Fibroblast of peridontal ligament (primary cell): ENCODE measurements around the gene PTCRA.

Source experiments
- DNase-seq: peaks from one replicate; pipeline ENCODE4 v3.0.0-alpha.2; 2010; ENCODE audit errors: extremely low read depth

The PTCRA gene

DNA sequence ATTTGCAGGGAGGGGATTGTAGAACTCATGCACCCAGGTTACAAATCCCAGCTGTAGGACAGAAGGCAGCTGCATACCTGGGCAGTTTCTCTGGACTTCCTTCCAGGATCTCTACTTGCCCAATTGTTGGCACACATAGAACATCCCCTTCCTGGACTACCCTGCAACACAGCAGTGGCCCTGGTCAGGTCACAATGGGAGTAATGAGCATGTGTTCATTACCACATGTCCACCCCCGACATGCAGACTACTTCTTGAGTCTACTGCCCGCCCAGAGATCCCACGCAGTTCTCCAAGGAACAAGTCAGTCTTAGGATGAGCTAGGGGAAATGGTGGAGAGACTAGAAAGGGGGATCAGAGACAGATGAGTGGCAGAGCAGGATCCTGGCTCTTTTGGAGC is 58.1 kb downstream of the PTCRA start:
- no peak for DNase-seq

DNA sequence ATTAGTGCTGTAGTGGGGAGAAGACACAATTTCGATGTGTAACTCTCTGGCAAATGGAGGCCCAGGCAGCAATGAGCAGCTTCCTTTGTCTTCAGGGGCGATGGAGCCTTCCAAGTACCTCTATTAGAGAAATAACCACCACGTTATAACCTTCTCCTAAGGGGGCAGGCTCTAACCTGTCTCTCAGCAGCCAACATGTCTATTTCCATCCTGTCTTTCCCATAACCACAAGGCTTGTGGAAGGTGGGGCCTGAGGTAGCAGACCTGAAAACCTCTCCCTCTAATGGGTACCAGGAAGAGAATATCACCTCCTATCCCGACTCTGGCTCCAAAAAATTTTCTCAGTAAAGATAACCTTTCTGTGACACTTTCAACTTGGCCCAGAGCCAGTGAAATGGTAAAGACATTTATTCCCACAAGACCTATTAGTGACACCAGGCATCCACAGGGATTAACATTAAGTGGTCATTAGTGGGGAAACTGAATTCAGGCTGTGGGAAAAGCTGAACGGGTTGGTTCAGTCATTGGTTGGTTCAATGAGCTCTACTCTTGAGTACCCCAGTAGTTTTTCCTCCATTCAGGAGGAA is 59.2 kb downstream of the PTCRA start:
- no peak for DNase-seq
